COLO668 (cell line): ENCODE data around the gene TTF2.

Experiments used
- DNase-seq: peaks from one replicate; lab custom pipeline; 2025; ENCODE audit not compliant: unreplicated experiment; lab: John Stamatoyannopoulos, UW

Gene TTF2

GRCh38 chr1:117059678-117060440 is at the start of gene TTF2:
TTF2 (plus strand) TSS chr1:117060326; CDS start chr1:117060347, 21 bp downstream.
- peak; percentile 96 for DNase-seq

GRCh38 chr1:117011334-117011733 is 48.8 kb upstream of the TTF2 start:
- no peak for DNase-seq

- DNase-seq, result peak; percentile 45
Observed at GRCh38 chr1:117013309-117013858, 46.7 kb upstream of the TTF2 start.

GRCh38 chr1:117014209-117014608 is 45.9 kb upstream of the TTF2 start:
- DNase-seq, result no peak

- DNase-seq, result no peak
Observed at GRCh38 chr1:117015724-117016123, 44.4 kb upstream of the TTF2 start.

GRCh38 chr1:117017062-117017461 is 43.1 kb upstream of the TTF2 start:
- no peak for DNase-seq

GRCh38 chr1:117017648-117018047 is 42.5 kb upstream of the TTF2 start:
- DNase-seq, result no peak

GRCh38 chr1:117020526-117021156 is 39.5 kb upstream of the TTF2 start:
- DNase-seq, result no peak

GRCh38 chr1:117022114-117022513 is 38.0 kb upstream of the TTF2 start:
- no peak for DNase-seq

- no peak for DNase-seq
Observed at GRCh38 chr1:117025568-117025967, 34.6 kb upstream of the TTF2 start.

GRCh38 chr1:117026361-117026760 is 33.8 kb upstream of the TTF2 start:
- DNase-seq, result no peak

GRCh38 chr1:117029685-117030084 is 30.4 kb upstream of the TTF2 start:
- no peak for DNase-seq

GRCh38 chr1:117030271-117030877 is 29.8 kb upstream of the TTF2 start:
- no peak for DNase-seq

- no peak for DNase-seq
Observed at GRCh38 chr1:117032266-117032665, 27.9 kb upstream of the TTF2 start.

- no peak for DNase-seq
Observed at GRCh38 chr1:117032681-117033539, 27.2 kb upstream of the TTF2 start.

GRCh38 chr1:117033772-117034171 is 26.4 kb upstream of the TTF2 start:
- no peak for DNase-seq

GRCh38 chr1:117034791-117035290 is 25.3 kb upstream of the TTF2 start:
- DNase-seq, result no peak

GRCh38 chr1:117036018-117036461 is 24.1 kb upstream of the TTF2 start:
- DNase-seq, result no peak

- no peak for DNase-seq
Observed at GRCh38 chr1:117037802-117038201, 22.3 kb upstream of the TTF2 start.

- DNase-seq, result no peak
Observed at GRCh38 chr1:117038236-117038635, 21.9 kb upstream of the TTF2 start.

GRCh38 chr1:117044217-117044616 is 15.9 kb upstream of the TTF2 start:
- no peak for DNase-seq
